Measurements from ENCODE around the gene VPS37B.
"Not testable (repeated sequence)": the region's sequence is repeated elsewhere in the genome, so short reads cannot be mapped to it uniquely, and the experiment has no call there.

The VPS37B gene, protein sequence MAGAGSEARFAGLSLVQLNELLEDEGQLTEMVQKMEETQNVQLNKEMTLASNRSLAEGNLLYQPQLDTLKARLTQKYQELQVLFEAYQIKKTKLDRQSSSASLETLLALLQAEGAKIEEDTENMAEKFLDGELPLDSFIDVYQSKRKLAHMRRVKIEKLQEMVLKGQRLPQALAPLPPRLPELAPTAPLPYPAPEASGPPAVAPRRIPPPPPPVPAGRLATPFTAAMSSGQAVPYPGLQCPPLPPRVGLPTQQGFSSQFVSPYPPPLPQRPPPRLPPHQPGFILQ

DNA sequence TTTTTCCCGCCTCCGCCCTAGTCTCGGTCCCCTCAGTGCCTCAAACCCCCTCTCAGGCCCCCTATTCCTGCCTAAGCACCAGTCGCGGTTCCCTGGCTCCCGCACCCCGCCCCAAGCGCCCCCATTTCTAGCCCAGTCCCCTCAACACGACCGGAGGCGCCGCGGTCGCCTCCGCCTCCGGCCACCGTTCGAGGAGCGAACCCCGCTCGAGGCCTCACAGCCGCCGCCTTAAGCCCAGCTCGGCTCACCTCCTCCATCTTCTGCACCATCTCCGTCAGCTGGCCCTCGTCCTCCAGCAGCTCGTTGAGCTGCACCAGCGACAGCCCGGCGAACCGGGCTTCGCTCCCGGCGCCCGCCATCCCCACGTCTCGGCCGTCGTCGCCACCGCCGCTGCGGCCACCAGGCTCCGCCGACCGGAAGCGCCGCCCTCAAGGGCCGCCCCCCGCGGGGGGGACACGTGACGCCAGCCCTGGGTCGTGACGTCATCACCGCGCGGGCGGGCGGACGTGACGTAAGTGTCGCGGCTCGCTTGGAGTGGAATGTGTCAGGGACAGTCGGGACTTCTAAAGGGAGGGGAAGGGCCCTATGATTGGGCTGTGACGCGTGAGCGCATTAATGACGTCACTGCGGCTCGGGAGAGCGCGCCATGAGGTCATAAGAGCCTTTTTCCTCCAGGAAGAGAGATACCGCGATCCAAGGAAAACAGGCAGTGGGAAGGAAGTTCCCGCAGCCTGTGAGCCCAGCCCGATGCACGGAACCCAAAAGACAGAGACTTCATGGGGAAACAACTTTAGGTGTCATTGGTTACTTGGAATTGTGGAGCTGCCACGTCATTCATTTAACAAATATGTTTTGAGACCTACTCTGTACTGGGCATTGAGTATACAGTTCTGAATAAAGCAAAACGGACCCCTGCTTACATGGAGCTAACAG lies at the start of gene VPS37B:
Gene VPS37B, minus strand, starts transcription at position 421 of the 933 bp plus-strand sequence. Its CDS starts 62 bp downstream, at position 359.
- peak; percentile 40 for DNase-seq (ENCODE audit: low read depth)
- H3K4me3 ChIP-seq (ENCODE audit: low read depth, low read length) = peak within 1 kb of the TSS; percentile 74
- TF ChIP-seq, protein P1, sequence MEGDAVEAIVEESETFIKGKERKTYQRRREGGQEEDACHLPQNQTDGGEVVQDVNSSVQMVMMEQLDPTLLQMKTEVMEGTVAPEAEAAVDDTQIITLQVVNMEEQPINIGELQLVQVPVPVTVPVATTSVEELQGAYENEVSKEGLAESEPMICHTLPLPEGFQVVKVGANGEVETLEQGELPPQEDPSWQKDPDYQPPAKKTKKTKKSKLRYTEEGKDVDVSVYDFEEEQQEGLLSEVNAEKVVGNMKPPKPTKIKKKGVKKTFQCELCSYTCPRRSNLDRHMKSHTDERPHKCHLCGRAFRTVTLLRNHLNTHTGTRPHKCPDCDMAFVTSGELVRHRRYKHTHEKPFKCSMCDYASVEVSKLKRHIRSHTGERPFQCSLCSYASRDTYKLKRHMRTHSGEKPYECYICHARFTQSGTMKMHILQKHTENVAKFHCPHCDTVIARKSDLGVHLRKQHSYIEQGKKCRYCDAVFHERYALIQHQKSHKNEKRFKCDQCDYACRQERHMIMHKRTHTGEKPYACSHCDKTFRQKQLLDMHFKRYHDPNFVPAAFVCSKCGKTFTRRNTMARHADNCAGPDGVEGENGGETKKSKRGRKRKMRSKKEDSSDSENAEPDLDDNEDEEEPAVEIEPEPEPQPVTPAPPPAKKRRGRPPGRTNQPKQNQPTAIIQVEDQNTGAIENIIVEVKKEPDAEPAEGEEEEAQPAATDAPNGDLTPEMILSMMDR (IDR thresholded peaks at IDR 0.05; ENCODE audit: control insufficient read depth, extremely low read depth, insufficient read depth) = no peak

- DNase-seq (ENCODE audit: low read depth) = no peak
- no peak overlapping the region for H3K4me3 ChIP-seq (ENCODE audit: low read depth, low read length)
- TF ChIP-seq, protein P1 (IDR thresholded peaks at IDR 0.05; ENCODE audit: control insufficient read depth, extremely low read depth, insufficient read depth) = no peak
These were observed 49.0 kb upstream of the VPS37B start for GRCh38 chr12:122944605-122945592.

DNA sequence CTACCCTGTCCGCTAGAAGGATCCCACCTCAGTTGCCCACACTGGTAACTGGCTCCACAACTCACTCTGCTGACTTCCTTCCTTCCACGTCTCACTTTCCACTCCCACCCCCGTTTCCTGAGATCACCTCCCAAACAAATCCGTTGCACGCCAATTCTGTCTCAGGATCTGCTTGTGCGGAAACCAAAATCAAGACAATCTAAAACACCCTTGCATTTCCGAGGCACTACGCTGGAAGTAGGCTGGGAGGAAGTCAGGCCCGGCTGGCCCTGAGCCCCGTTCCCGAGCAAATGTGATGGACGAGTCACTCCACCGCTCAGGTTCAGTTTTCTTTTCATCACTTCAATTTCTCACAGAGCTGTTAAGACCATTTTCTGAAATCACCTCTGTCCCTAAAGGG lies 47.3 kb upstream of the VPS37B start:
- no peak overlapping the region for H3K4me3 ChIP-seq (ENCODE audit: low read depth, low read length)
- TF ChIP-seq, protein P1 (IDR thresholded peaks at IDR 0.05; ENCODE audit: control insufficient read depth, extremely low read depth, insufficient read depth) = no peak
- no peak for DNase-seq (ENCODE audit: low read depth)

DNA sequence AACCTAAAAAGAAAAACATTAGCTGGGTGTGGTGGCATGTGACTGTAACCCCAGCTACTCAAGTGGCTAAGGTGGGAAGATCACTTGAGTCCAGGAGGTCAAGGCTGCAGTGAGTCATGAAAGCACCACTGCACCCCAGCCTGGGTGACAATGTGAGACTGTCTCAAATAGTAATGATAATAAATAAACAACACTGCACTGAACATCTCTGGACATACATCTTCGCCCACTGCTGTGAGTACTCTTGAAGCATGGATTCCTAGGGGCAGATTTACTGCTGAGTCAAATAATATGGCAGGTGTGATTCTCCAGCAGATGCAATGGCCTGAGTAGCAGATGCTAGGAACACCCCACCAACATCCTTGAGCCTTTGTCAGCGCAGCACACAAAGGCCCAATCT lies 46.7 kb upstream of the VPS37B start:
- H3K4me3 ChIP-seq (ENCODE audit: low read depth, low read length) = no peak overlapping the region
- TF ChIP-seq, protein P1 (IDR thresholded peaks at IDR 0.05; ENCODE audit: control insufficient read depth, extremely low read depth, insufficient read depth) = no peak
- DNase-seq (ENCODE audit: low read depth) = no peak

DNA sequence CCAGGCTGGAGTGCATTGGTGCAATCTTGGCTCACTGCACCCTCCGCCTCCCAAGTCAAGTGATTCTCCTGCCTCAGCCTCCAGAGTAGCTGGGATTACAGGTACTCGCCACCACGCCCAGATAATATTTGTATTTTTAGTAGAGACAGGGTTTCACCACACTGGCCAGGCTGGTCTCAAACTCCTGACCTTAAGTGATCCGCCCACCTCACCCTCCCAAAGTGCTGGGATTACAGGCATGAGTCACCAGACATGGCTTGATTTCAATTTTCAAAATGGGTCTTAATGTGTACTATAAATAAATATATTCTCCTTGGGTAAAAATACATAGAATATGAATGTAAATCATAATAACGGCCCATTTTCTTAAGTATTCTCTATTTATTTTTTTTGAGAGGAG lies 45.4 kb upstream of the VPS37B start:
- not testable (repeated sequence) for H3K4me3 ChIP-seq (ENCODE audit: low read depth, low read length); DNase-seq (ENCODE audit: low read depth)

GRCh38 chr12:122939125-122939524 lies 43.2 kb upstream of the VPS37B start:
- TF ChIP-seq, protein P1 (IDR thresholded peaks at IDR 0.05; ENCODE audit: control insufficient read depth, extremely low read depth, insufficient read depth) = no peak
- no peak overlapping the region for H3K4me3 ChIP-seq (ENCODE audit: low read depth, low read length)
- DNase-seq (ENCODE audit: low read depth) = no peak

Measured in LNCaP clone FGC (cell line).